Heart left ventricle (tissue), 13 donors: Measurements from ENCODE around the gene MEIS2.

Experiments
- POLR2A ChIP-seq, 2 donors: fragments of 450-650 bp; IDR thresholded peaks; one replicate each; pipeline ENCODE4 v1.6.1; 2017; ENCODE audit warnings: antibody characterized with exemption in 2 of 2, mild to moderate bottlenecking in 2 of 2, moderate library complexity in 2 of 2
- TF ChIP-seq, protein P1 (sequence below), 12 donors: fragments of 200-600 bp; sonication (generic) in 4 of 12; IDR thresholded peaks; one replicate each; pipeline versions ENCODE4 v1.5.0 to v1.8.0; 2018 to 2022; ENCODE audit warnings: antibody characterized with exemption in 12 of 12, mild to moderate bottlenecking in 5 of 12
- donor health status: ischemic (EF 13 %, LVEDD 7.1; RV severe dilation, severe dysfunction).
- donor health status: DM: no; HTN: yes; CAD: no.
- donor health status: DM: no; HTN: no; CAD: no.
- donor health status: ischemic (EF 25% LVEDD 6.9; RV normal size, moderate dysfunction).
- donor health status: ischemic (EF 25% LVEDD 5.7; RV mildly dilated, moderate dysfunction).
- donor health status: ischemic (EF 35%, LVEDD 5.7; RV mildly dilated, moderate dysfunction).
- donor health status: nonischemic (EF 11% LVEDD 7.7; RV severe dilation, severe dysfunction).
- donor health status: DM: yes; HTN: yes; CAD: no.
- donor health status: PGD.
- donor health status: ischemic (EF 29% LVEDD 5.4; RV normal size, mild dysfunction).
- donor health status: nonischemic (EF 23%, LVEDD 6.1; RV moderate dilation, normal function).

DNA sequence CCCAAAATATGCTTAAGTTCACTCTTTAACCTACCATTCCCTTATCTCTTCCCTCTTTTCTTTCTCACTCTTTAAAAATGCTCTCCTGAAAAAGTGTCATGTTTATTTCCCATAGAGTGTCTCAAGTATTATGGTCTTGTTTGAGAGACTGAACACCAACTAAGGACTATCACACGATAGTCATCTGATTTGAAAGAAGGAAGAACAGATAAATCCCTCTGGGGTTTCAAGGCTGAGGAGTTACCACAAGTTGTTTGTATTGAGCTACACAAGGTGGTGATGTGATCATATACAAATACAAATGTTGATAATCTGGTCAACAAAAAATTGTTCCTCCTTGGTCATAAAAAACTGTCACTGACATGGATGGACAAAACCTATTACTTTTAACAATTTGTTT lies 13.8 kb downstream of the MEIS2 start:
- TF ChIP-seq, protein P1, sequence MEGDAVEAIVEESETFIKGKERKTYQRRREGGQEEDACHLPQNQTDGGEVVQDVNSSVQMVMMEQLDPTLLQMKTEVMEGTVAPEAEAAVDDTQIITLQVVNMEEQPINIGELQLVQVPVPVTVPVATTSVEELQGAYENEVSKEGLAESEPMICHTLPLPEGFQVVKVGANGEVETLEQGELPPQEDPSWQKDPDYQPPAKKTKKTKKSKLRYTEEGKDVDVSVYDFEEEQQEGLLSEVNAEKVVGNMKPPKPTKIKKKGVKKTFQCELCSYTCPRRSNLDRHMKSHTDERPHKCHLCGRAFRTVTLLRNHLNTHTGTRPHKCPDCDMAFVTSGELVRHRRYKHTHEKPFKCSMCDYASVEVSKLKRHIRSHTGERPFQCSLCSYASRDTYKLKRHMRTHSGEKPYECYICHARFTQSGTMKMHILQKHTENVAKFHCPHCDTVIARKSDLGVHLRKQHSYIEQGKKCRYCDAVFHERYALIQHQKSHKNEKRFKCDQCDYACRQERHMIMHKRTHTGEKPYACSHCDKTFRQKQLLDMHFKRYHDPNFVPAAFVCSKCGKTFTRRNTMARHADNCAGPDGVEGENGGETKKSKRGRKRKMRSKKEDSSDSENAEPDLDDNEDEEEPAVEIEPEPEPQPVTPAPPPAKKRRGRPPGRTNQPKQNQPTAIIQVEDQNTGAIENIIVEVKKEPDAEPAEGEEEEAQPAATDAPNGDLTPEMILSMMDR (IDR thresholded peaks at IDR 0.05) = no peak
- TF ChIP-seq POLR2A (IDR thresholded peaks at IDR 0.05) = no peak
